NCI-H2196 (cell line): ENCODE results near the gene ID1.

Experiments
- DNase-seq: peaks from one replicate; lab custom pipeline; 2025; ENCODE audit not compliant: unreplicated experiment; lab: John Stamatoyannopoulos, UW

ID1 gene

GRCh38 chr20:31605031-31605901 is at the start of gene ID1:
Gene ID1, plus strand, starts transcription at chr20:31605289. Its CDS starts 99 bp downstream, at chr20:31605388.
- peak; percentile 97 for DNase-seq

- no peak for DNase-seq
Measured at GRCh38 chr20:31559704-31560093, 45.4 kb upstream of the ID1 start.

DNA sequence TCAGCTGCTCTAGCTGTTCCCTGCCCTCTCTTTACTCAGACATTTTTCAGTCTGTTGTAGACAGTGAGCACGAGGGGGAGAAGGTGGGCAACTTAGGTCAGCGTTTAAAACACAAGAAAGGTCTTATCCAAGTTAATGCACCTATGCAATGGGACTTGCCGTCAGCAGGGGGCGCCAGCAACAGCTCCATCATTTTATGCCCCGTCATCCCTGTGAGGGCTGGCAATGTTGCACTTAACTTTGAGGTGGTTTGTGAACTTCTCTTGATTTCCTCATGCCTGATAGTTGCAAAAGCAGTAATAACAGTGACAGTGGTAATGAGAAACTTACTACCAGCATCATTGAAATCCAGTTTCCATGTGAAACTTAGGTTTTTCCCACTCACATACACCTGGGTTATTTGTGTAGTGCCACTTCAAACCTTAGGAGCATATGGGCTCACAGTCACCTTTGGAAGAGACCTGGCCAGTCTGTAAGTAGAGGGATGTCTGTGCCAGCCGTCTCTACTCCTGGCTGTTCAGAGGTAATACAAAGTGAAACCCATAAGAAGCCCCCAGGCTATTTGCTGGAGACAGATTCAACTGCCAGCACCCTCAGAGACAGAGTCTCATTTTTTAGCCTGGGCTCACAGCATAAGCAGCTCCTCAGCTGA is 44.9 kb upstream of the ID1 start:
- DNase-seq: peak; percentile 77

DNA sequence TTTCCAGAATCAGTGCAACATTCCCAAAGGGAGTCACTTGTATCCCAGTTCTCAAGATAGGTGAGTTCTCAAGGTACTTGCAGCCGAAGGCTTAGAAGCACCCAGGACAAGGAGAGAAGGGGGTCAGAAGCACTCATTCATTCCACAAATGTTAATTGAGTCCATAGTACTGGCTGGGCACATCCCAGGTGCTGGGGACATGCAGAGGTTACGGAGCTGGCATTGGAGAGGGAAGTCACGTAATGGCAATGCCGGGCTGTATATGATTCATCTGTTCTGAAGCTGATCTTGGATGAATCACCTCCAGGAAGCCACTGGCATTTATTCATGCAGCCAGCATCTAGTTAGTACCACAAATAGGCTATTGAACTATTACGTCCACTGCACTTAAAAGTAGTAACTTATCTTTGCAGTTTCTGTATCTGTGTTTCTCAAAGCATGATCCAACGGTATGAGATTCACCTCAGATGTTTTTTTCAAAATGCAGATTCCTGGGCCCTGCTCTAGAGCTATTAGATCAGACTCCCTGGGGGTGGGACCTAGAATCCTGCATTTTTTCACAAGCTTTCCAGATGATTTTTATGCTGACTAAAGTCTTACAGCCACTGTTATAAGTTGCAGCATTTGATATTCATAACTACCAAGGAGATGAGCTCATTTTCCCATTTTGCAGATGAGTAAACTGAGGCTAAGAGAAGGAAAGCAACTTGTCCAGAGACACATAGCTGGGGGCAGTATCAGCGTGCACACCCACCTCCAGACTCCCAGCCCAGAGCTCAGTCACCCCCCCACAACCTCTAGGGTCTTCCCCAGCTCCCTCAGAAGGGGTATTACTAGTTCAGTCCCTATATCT is 44.1 kb upstream of the ID1 start:
- peak; percentile 26 for DNase-seq

DNA sequence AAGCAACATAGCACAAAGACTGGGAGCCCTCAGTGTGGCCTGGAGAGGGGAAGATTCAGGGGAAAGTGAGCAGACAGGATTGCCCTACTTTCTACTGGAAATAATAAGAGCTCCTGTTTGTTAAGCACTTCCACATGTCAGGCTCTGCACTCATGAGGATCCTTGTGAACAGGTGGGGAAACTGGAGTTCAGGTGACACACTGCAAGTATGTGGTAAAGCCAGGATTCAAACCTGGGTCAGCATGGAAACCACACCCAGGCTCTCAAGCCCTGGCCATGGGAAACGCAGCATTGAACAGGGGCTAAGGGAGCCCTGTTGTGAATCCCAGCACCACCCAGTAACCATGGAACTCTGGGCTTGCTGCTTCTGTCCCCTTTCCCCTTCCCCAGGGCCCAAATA is 42.8 kb upstream of the ID1 start:
- no peak for DNase-seq

GRCh38 chr20:31564284-31564683 is 40.8 kb upstream of the ID1 start:
- no peak for DNase-seq

DNA sequence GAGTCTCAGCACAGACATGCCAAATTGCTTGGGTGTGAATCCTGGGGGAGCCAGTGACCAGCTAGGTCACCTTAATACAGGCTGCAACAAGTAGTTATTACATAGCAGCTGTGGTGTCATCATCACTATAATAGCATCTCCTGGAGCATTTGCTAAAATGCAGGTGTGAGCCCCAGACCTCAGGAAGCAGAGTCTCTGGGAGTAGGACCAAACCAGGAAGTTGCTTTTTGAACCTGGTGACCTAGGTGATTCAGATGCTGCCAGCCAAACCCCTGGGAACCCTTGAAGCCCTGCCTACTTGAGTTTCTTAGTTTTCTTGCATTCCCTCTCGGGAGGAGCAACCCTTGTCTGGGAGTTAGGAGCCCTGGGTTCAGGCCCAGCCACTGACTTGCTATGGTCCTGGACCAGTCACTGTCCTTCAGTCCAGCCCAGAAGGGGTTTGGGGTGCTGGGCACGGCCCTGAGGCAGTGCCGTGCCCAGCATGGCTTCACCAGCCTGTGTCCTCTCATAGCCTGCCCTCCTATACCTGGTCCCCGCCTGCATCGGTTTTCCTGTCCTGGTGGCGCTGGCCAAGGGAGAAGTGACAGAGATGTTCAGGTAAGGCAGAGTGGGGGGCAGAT is 39.3 kb upstream of the ID1 start:
- peak; percentile 59 for DNase-seq

DNA sequence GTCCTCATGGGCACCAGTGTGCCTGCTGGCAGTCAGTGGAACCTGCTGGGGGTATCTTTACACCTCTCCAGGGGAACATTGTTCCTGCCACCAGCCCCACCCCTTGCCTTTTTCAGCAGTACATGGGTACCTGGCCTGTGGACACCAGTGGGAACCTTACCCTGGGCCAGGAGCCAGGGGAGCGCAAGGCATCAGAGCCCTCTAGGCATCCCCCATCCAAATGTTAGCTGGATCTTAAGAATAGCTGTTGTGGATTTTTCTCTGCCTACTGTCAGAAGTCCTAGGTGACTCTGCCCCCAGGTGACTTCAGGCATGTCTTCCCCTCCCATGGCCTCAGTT is 38.8 kb upstream of the ID1 start:
- DNase-seq: no peak

DNA sequence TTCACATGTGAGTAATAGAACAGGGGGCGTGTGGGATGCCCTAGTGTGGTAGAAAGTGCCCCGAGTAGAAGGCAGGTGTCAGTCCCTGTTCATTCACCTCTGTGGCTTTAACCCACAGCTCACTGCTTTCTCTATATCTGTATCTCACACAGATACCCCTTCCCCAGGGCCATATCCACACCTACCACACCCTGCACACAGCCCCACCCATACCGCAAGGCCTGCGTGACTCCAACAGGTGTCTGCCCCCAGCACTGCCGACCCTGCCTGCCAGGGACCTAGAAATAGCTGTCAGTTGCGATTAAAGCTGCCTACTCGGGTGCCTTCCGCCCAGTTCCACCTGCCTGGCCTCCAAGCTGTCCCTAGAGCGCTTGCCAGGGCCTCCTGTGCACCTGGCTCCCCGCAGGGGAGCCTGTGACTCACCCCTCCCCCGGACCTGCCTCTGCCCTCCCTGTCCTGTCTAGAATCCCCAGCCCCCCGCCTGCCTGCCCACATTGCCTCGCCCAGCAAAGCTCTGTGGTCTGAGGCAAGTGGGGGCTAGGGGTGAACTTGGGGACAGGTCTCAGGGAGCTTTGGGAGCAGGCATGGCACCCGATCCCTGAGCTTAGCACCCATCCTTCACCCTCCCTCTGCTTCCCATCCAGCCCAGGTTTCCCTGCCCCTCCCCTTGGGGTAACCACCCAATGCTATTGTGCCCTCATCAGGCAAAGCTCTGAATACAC is 38.3 kb upstream of the ID1 start:
- peak; percentile 84 for DNase-seq

- no peak for DNase-seq
Measured at GRCh38 chr20:31567380-31567720, 37.7 kb upstream of the ID1 start.

- no peak for DNase-seq
Measured at GRCh38 chr20:31568041-31568731, 36.9 kb upstream of the ID1 start.

DNA sequence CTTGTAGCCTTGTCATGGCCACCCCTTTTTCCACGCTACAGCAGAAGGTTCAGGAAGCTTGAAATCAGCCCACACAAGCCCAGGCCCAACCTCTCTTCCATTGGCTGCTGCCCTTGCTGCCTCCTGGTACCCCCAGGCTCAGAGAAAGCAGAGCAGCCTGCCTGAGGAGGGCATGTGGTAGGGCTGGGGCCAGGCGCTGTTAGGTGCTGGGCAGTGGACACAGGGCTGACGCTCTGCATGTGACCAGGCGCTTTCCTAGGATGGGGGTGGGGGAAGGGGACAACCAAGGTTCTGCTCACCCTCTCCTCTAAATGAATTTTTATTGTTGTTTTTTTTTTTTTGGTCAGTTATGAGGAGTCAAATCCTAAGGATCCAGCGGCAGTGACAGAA is 36.3 kb upstream of the ID1 start:
- no peak for DNase-seq

- DNase-seq: peak; percentile 64
Measured at GRCh38 chr20:31569163-31570020, 35.7 kb upstream of the ID1 start.

- no peak for DNase-seq
Measured at GRCh38 chr20:31570021-31570463, 35.0 kb upstream of the ID1 start.

GRCh38 chr20:31570735-31571617 is 34.1 kb upstream of the ID1 start:
- no peak for DNase-seq

GRCh38 chr20:31572042-31572700 is 32.9 kb upstream of the ID1 start:
- no peak for DNase-seq

- peak; percentile 98 for DNase-seq
Measured at GRCh38 chr20:31572701-31573554, 32.2 kb upstream of the ID1 start.
